Type B pancreatic cell (in vitro differentiated cells): ENCODE data around the gene ZBTB47. TPM values are rescaled to one million over a fixed set of nuclear protein-coding genes. Genes with fewer than 3 reads are reported as not detected.

Experiments used
- DNase-seq: peaks from one replicate; pipeline ENCODE4 v3.0.0; 2021; ENCODE audit warnings: mixed read lengths; ENCODE audit not compliant: unreplicated experiment; ENCODE audit errors: extremely low spot score
- H3K27ac Mint-ChIP-seq: 2 replicates; pipeline ENCODE4 v1.8.0; 2021; ENCODE audit warnings: mild to moderate bottlenecking, mixed read lengths
- H3K27me3 Mint-ChIP-seq: 2 replicates; pipeline ENCODE4 v1.8.0; 2021; ENCODE audit warnings: mixed read lengths
- H3K36me3 Mint-ChIP-seq: 2 replicates; pipeline ENCODE4 v1.8.0; 2021; ENCODE audit warnings: mixed read lengths
- H3K4me1 Mint-ChIP-seq: one replicate; pipeline ENCODE4 v1.8.0; 2021; ENCODE audit warnings: mixed read lengths; ENCODE audit not compliant: unreplicated experiment
- H3K4me3 Mint-ChIP-seq: 2 replicates; pipeline ENCODE4 v1.8.0; 2021; ENCODE audit warnings: mild to moderate bottlenecking, mixed read lengths
- H3K9me3 Mint-ChIP-seq: 2 replicates; pipeline ENCODE4 v1.8.0; 2021; ENCODE audit warnings: mixed read lengths
- total RNA-seq: library from RNA; stranded (reverse); gene quantifications from 2 replicates; pipeline ENCODE4 v1.2.1, GENCODE V29; 2021; ENCODE audit warnings: low replicate concordance
- TF ChIP-seq, protein P1 (sequence below): fragments of 200-600 bp; sonication (generic); conservative IDR thresholded peaks from 2 replicates; pipeline ENCODE4 v1.5.0; 2021; ENCODE audit warnings: antibody characterized with exemption, mild to moderate bottlenecking

Gene ZBTB47
- total RNA-seq, 1 donor from 2014 or later, result 8.1 TPM

DNA sequence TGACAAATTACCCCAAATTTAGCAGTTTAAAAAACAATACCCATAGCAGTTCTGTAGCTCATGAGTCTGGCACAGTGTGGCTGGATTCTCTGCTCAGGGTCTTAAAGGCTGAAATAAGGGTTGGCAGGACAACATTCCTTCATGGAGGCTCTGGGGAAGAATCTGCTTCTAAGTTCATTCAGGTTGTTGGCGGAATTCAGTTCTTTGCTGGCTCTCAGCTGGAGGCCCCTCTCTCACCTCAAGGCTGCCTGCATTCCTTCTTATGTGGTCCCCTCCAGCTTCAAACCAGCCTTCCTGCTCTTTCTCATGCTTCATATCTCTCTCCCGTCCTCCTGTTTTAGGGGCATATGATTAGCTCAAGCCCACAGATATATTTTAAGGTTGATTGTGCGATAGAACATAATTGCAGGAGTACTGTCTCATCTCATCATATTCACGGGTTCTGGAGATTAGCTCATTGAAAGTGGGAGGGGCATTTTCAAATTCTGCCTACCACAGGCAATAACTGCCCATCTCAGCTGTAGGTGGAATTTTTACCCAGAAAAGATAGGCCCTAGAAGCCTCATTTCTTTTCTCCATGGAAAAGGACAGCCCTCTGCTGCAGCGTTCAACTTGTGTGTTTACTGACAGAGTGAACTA, 5.6 kb upstream of the ZBTB47 start:
- H3K27ac Mint-ChIP-seq, result no peak overlapping the region
- H3K36me3 Mint-ChIP-seq, result peaks cover 34% of the 10 kb centered on the region
- peaks cover 15% of the 10 kb centered on the region for H3K4me1 Mint-ChIP-seq
- TF ChIP-seq, protein P1, sequence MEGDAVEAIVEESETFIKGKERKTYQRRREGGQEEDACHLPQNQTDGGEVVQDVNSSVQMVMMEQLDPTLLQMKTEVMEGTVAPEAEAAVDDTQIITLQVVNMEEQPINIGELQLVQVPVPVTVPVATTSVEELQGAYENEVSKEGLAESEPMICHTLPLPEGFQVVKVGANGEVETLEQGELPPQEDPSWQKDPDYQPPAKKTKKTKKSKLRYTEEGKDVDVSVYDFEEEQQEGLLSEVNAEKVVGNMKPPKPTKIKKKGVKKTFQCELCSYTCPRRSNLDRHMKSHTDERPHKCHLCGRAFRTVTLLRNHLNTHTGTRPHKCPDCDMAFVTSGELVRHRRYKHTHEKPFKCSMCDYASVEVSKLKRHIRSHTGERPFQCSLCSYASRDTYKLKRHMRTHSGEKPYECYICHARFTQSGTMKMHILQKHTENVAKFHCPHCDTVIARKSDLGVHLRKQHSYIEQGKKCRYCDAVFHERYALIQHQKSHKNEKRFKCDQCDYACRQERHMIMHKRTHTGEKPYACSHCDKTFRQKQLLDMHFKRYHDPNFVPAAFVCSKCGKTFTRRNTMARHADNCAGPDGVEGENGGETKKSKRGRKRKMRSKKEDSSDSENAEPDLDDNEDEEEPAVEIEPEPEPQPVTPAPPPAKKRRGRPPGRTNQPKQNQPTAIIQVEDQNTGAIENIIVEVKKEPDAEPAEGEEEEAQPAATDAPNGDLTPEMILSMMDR, result no peak
- H3K9me3 Mint-ChIP-seq, result no peaks in the 10 kb centered on the region
- no peak for DNase-seq
- no peaks in the 10 kb centered on the region for H3K27me3 Mint-ChIP-seq
- no peak overlapping the region for H3K4me3 Mint-ChIP-seq

DNA sequence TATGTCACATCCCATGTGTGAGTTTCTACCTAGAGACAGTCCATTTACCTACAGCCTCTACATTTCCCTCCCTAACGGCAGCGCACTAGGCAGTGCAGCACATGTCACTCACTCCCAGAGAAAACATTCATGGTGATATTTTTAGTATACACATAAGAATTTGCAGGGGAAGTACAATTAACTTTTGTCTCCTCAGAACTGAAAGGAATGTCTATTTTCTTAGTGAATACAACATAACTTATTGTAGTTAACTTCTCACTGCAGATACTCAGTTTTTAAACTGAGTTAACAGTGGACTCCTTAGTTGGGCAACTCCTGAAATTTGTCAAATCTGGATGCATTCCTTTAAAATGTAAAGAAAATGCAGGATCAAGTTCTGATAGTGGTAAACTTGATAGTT, 4.5 kb upstream of the ZBTB47 start:
- peaks cover 27% of the 10 kb centered on the region for H3K36me3 Mint-ChIP-seq
- H3K9me3 Mint-ChIP-seq, result no peaks in the 10 kb centered on the region
- H3K4me1 Mint-ChIP-seq, result peaks cover 19% of the 10 kb centered on the region
- TF ChIP-seq, protein P1, result no peak
- no peak overlapping the region for H3K4me3 Mint-ChIP-seq
- no peak overlapping the region for H3K27ac Mint-ChIP-seq
- H3K27me3 Mint-ChIP-seq, result no peaks in the 10 kb centered on the region
- DNase-seq, result no peak

DNA sequence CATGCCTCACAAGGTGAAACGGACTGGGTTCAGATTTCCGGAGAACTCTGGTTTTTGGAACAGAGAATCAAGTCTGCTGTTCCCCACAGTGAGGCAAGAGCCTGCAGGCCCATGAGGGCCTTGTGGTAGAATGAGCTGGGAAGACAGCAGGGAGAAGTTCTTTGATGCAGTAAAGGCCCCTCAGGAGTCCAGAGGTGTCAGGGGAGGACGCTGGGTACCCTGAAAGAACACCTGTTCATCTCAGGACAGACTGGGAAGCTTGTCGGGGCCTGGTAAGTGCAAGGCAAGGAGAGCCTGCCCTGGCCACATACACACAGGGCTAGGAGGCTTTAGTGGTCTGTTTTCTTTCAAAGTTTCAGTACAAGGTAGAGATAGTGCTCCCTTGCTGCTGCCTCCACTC, 3.7 kb upstream of the ZBTB47 start:
- Mint-ChIP-seq H3K4me1 (peaks cover 19% of the 10 kb centered on the region), H3K4me3 (no peak overlapping the region)

DNA sequence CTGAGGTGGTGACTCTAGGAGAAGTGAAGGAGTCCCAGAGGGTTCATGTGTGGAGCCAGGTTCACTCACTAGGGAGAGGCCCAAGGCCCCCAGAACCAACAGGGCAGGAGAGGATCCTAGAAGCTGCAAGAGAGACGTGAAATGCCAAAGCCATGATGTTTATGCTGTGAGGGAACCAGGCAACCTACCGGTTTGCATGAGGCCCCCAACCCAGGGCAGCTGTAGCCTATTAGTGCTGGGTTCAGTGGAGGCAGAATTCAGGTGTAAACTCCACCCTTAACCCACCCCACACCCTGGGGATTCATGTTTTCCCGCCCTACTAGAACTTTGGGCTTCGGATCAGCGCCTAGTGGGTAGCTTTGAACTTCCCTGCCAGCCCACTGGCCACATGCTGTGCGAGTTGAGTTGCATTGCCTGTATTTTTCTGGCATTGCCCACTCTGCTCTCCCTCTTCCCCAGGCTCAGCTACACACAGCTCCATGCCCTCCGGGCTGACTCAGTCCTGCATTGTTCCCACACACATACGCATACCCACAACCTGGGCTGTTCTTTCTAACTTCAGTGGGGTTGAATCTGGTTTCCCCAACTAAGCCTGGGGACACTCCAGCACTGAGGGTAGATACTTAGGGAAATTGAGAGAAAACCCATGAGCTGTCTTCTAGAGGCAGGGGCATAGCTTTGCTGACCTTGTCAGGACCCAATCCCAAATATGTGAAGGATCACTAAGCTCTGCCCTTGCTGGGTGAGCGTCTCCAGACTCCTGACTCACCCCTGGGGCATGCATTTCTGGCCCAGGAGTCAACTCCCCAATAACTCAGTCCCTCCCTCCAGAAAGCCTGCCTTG, 2.0 kb upstream of the ZBTB47 start:
- peak overlapping the region; percentile 38 for H3K4me3 Mint-ChIP-seq
- no peak for DNase-seq
- TF ChIP-seq, protein P1, result no peak
- H3K4me1 Mint-ChIP-seq, result peaks cover 23% of the 10 kb centered on the region
- H3K36me3 Mint-ChIP-seq, result peaks cover 17% of the 10 kb centered on the region
- no peaks in the 10 kb centered on the region for H3K9me3 Mint-ChIP-seq
- peak overlapping the region; percentile 36 for H3K27ac Mint-ChIP-seq
- no peaks in the 10 kb centered on the region for H3K27me3 Mint-ChIP-seq

More for the DNA sequence above, 3.7 kb upstream of the ZBTB47 start:
- DNase-seq, result no peak
- H3K36me3 Mint-ChIP-seq, result peaks cover 22% of the 10 kb centered on the region
- TF ChIP-seq, protein P1, result no peak
- H3K27me3 Mint-ChIP-seq, result no peaks in the 10 kb centered on the region
- H3K9me3 Mint-ChIP-seq, result no peaks in the 10 kb centered on the region
- no peak overlapping the region for H3K27ac Mint-ChIP-seq

DNA sequence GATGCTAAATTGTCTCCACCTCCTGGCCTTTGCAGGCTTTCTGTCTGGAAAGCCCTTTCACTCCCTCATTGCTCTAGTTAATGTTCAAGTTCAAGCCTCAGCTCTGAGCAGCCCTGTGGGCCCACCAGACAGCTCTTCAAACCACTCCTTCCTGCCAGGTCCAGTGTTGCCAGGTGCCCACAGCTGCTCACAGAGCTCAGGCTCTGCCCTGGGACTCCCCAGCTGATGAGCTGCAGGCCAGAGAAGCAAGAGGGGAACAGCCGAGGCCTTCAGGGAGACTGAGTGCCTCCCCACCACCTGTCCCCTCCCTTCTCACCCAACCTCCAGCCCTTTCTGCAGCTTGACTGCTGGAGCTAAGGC, 1.3 kb upstream of the ZBTB47 start:
- peak overlapping the region; percentile 38 for H3K4me3 Mint-ChIP-seq
- no peaks in the 10 kb centered on the region for H3K27me3 Mint-ChIP-seq
- peak overlapping the region; percentile 36 for H3K27ac Mint-ChIP-seq
- peaks cover 23% of the 10 kb centered on the region for H3K4me1 Mint-ChIP-seq
- TF ChIP-seq, protein P1, result no peak
- no peak for DNase-seq
- peaks cover 12% of the 10 kb centered on the region for H3K36me3 Mint-ChIP-seq
- no peaks in the 10 kb centered on the region for H3K9me3 Mint-ChIP-seq
